Activated CD8-positive, alpha-beta memory T cell treated with anti-CD3 and anti-CD28 coated beads for 4 hours (primary cell): ENCODE measurements around the gene ADAMTS3.

Experiments used
- DNase-seq, 2 donors: peaks; one replicate each; pipeline ENCODE4 v3.0.0-alpha.2; 2020; ENCODE audit warnings: low read depth in 2 of 2

The ADAMTS3 gene

GRCh38 chr4:72295966-72296557, 273.0 kb downstream of the ADAMTS3 start:
- DNase-seq: no peak

DNA sequence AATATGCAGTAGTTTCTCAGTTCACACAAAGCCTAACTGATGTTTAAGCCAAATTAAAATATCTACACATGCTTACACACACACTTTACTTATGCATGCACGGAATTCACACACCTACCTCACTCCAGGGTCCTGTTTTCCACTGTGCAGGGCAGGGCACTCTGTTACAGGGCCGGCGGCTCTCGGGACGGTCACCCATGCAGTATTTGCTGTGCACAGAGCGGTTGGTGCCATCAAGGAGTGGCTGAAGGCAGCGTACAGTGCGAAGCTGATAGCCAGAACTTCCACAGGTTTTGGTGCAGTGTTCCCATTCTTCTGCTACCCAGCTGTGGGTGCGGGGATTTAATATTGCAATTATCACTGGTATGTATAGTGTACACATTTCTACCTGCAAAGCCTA, 278.3 kb downstream of the ADAMTS3 start:
- no peak for DNase-seq

DNA sequence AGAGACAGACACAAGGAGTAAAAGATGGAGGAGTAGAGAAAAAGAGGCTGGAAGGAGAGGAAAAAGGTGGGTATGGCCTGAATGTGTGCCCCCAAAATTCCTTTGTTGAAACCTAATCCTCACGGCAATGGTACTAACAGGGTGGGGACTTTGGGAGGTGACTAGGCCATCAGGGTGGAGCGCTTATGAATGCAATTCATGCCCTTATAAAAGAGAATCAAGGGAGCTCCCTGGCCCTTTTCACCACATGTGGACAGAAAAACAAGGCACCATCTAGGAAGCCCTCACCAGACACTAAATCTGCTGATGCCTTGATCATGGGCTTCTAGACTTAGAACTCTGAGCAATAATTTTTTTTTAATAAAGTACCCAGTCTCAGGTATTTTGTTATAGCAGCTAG, 282.1 kb downstream of the ADAMTS3 start:
- no peak for DNase-seq

GRCh38 chr4:72286185-72286584, 282.8 kb downstream of the ADAMTS3 start:
- no peak for DNase-seq

- no peak for DNase-seq
These were observed 285.7 kb downstream of the ADAMTS3 start for GRCh38 chr4:72283357-72283756.

DNA sequence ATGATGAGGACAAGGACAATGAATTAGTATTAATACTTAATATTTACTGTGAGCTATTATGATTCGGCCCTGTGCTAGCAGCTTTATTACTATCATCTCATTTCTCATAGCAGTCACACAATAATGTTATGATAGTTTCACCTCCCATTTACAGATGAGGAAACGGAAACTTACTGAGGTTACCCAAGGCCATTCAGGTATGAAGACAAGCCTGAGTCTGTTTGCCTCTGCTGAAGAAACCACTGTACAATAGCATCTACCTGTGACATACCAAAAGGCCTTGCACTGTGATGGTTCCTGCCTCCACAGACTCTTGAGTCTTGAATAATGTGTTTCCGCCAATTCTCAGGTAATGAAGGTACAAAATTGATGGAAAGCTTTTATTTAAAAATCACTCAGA, 288.8 kb downstream of the ADAMTS3 start:
- no peak for DNase-seq

GRCh38 chr4:72275381-72275780, 293.6 kb downstream of the ADAMTS3 start:
- no peak for DNase-seq

- DNase-seq: no peak
These were observed 294.8 kb downstream of the ADAMTS3 start for GRCh38 chr4:72274251-72274650.

DNA sequence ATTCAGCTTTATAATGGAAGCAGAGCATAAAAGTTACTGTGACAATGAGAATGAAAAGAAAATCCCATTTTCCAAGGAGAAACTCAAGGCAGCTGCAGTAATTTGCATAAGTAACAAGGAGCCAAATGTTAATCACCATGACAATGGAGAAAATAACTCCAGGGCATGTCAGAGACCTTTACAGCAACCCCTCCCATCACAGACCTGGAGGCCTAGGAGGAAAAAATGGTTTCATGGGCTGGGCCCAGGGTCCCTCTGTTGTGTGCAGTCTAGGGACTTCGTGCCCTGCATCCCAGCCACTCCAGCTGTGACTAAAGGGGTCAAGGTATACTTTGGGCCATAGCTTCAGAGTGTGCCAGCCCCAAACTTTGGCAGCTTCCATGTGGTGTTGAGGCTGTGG, 313.8 kb downstream of the ADAMTS3 start:
- DNase-seq: no peak

GRCh38 chr4:72243641-72244040, 325.4 kb downstream of the ADAMTS3 start:
- no peak for DNase-seq

- DNase-seq: no peak
These were observed 329.4 kb downstream of the ADAMTS3 start for GRCh38 chr4:72239487-72240116.
